Activated CD8-positive, alpha-beta memory T cell treated with anti-CD3 and anti-CD28 coated beads, Interleukin-2, amount 50 U/mL, for 24 hours (primary cell): ENCODE data around the gene SOBP.
"Not testable (repeated sequence)": the region's sequence is repeated elsewhere in the genome, so short reads cannot be mapped to it uniquely, and the experiment has no call there.

Source experiments
- DNase-seq: peaks from one replicate; pipeline ENCODE4 v3.0.0-alpha.2; 2020; ENCODE audit errors: extremely low read depth

SOBP gene

DNA sequence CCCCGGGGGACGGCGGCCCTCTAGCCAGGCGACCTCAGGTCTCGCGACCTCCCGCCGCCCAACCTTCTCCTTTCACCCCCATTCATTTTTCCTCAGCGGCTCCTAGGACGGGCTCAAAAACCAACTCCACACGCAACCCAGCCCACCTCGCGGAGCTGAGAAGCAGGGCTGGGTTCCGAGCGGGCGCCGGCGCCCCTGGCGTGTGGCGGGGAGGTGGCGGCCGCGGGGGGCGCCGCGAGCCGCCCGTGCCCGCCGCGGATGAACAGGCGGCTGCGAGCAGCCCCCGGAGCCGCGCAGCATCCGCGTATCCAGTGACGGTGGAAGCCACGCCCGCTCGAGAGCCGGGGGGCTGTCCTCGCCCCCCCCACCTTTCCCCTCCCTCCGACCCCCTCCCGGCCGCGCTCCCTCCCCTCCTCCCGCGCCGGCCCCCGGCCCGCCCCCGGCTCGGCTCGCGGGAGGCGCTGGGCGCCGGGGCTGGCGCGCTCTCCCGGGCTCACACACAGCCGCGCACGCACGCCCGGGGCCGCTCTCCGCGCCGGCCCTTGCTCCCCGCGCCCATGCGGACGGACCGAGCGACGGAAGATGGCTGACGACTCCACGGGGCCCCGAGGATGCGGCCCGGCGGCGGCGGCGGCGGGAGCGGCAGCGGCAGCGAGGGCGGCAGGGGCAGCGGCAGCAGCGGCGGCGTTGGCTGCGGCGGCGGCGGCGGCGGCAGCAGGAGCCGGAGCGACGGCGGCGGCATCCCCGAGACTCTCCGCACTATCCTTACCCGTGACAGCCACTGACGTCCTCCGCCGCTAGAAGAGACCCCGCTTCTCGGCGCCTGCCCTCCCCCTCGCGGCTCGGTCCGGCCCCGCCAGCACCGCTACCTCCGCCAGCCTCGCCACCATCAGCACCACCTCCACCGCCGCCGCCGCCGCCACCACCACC is at the start of gene SOBP:
TSS of gene SOBP (plus strand) at position 482 of the 930 bp plus-strand sequence. CDS start 500 bp downstream, outside the sequence.
- DNase-seq = no peak

GRCh38 chr6:107440936-107441335 is 49.0 kb upstream of the SOBP start:
- DNase-seq = no peak

- no peak for DNase-seq
Observed at GRCh38 chr6:107441682-107442081, 48.2 kb upstream of the SOBP start.

- DNase-seq = no peak
Observed at GRCh38 chr6:107442938-107443607, 46.8 kb upstream of the SOBP start.

GRCh38 chr6:107443608-107444267 is 46.2 kb upstream of the SOBP start:
- DNase-seq = no peak

- DNase-seq = no peak
Observed at GRCh38 chr6:107444277-107444676, 45.6 kb upstream of the SOBP start.

GRCh38 chr6:107447663-107448216 is 42.2 kb upstream of the SOBP start:
- DNase-seq = no peak

GRCh38 chr6:107448776-107449175 is 41.1 kb upstream of the SOBP start:
- no peak for DNase-seq

DNA sequence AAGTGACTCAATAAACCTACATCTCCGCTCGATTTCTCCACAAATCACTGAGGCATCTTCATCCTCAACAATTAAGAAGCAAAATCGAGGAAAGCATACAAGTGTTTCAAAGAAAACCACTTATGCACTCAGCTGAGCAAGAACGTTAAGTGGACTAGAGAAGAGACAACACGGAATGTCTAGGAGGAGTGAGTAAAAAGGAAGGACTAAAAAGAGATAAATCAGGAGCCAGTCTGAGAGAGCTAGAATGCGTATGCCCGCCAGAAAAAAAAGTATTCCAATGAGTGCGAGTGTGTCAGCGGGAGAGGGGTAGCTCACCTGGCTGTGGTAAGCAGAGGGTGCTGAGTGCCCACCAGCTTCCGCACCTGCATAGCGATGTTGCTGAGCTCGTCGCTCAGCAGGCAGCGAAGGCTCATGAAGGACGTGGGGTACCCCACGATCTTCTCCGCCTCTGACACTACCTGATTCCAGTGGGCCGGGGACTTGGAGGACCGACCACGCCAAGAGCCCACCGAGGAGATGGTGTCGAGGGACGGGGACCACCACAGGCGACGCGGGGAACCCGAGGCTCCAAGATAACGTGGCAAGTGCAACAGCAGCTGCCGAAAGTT is 31.1 kb upstream of the SOBP start:
- no peak for DNase-seq

- DNase-seq = peak; percentile 97
Observed at GRCh38 chr6:107459283-107460082, 30.4 kb upstream of the SOBP start, which contains the start of gene PDSS2. PDSS2 (minus strand) TSS chr6:107459564; CDS start chr6:107459285, 279 bp downstream.

DNA sequence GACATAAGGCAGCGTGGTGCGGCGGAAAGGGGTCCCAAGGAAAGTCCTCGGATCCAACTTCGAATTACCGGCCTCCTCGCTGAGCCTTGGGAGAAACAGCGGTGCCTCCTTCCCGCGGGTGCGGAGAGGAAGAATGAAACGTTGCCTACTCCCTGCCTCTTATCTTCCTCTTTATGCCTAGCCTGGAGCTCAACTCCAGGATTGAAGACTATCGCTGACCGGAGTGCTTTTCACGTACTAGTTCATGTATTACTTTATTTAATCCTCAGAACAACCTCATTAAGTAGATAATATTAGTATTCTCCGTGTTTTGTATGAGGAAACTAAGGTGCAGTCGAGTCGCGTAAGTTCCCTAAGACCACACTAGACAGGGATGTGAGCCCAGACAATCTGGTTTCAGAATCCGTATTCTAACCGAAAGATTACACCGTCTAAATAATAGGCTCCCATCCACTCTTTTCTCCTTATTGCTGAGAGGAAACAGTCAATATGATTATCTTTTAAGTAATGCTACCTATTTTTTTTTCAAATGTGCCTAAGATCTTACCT is 29.8 kb upstream of the SOBP start:
- no peak for DNase-seq

- no peak for DNase-seq
Observed at GRCh38 chr6:107466062-107466461, 23.9 kb upstream of the SOBP start.

DNA sequence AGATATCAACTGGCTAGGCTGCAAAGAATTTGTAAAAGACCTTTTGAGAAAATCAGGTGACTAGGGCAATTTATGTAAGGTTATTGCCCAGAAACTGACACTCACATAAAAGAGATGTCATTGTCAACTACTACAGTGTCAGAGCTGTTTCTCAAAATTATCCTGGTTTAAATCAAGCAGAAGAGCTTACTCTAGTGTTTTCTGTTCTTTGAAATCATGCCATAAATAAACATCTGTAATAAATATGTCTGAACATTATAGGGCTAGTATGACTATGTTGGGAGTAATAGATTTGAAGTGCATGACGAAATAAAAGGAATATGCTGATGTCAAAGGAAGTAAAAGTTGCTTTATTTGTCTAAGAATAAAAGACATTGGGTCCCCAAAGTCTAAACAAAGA is 19.6 kb upstream of the SOBP start:
- DNase-seq = no peak

DNA sequence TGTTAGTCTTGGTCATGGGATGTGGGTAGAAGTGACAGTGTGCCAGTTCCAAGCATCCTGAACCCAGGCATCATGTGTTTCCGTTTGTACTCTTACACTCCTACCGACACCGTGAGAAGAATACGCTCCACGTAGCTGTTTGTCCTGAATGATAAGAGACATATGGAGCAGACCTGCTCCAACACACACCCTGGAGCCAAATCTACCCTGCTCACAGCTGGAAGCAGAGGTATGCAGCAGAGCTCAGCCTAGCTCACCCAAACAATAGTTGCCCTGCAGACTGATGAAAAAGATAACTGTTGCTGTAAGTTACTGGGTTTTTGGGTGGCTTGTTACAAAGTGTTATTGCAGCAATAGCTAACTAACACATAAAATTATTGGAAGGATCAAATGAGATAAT is 16.3 kb upstream of the SOBP start:
- DNase-seq = no peak

DNA sequence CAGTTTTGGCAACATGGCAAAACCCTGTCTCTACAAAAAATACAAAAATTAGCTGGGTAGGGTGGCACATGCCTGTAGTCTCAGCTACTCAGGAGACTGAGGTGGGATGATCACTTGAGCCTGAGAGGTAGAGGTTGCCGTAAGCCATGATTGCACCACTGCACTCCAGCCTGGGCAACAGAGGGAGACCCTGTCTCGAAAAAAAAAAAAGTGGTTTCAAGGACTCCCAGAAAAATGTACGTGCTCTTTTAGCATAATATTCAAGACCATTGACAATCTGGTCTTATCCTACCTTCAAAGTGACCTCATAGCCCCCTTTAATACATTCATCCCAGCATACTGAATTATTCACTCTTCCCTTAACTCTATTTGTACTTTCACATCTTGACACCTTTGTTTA is 14.6 kb upstream of the SOBP start:
- not testable (repeated sequence) for DNase-seq

DNA sequence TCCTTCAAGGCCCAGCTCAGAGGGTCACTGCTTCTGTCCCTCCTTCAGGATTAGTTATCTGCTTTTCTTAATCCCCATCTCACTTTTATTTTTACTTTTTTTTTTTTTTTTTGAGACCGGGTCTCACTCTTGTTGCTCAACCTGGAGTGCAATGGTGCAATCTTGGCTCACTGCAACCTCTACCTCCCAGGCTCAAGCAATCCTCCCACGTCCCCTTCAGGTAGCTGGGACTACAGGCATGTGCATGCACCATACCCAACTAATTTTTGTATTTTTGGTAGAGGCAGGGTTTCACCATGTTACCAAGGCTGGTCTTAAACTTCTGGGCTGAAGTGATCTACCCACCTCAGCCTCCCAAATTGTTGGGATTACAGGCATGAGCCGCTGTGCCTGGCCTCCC is 14.1 kb upstream of the SOBP start:
- not testable (repeated sequence) for DNase-seq

DNA sequence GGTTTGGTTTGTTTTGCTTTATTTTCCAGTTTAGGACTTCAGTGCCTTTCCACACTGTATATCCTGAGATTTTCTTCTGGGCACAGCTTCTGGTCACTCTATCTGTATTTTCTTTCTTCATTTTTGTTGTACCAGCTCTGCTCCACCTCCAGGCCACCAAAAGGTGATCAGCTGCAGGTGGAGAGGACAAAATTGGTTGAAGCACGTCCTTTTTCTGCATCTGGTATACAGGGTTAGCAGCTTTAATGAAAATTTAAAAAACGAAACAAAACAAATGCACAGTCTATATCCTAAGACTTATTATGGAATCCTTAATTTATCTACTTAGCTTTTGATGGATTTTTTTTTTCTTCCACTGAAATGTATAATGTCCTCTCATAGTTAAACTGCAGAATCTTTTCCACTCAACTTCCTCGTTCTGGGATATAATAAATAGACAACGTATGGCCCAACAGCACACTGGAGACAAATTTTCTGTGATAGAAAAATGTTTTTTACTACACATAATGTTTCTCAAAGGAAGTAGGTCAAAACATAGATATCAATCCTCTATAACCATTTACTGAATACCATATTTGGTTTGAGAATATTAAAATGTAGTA is 10.7 kb upstream of the SOBP start:
- no peak for DNase-seq

DNA sequence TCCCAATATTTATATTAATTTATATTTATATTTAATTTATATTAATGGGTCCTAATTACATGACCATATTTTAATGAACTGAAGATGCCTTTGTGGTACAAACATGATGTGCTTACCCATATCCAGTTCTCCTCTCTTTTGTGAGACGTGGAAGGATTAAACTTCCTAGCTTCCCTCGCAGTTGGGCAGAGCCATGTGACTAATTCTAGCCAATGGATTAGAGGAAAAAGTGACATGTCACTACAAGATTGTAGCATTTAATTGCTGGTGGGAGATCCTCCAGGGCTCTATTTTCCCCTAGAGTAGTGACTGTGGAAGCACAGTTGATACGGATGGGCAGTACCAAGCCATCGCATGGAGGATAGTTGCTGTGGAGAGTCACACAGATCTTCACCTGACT is 4.8 kb upstream of the SOBP start:
- no peak for DNase-seq

DNA sequence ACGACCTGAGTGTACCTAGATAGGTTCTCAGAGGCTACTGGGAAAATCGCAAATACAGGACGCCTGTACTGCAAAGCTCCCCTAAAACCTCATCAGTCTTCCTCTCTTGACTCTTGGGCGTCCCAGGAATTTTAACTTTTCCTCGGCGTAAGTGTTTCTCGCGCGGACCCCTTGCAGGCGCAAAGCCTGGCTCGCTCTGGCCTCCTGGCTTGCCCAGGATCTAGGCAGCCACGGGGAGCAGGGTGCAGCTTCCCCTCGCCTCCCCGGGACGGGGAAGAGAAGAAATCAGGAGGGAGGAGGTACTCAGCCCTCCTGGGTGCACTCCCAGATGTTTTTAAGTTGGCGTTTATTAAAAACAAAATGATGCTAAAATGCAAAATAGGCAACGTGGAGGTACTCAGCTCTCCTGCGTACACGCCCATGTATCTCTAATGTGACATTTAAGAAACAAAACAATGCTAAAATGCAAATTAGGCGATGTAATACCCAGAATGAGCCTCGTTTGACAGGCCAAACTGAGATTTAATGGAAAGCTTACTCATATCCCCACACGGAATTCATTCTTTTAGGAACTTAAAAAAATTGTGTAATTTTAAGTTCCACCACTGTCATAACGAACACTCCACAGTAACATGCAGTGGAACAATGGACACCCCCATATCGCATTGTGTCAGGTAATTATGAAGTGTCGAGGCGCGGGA is 1.6 kb upstream of the SOBP start:
- DNase-seq = no peak
